Pancreas (tissue), 10 donors: Measurements from ENCODE around the gene RAB25. TPM values are rescaled to one million over a fixed set of nuclear protein-coding genes. Genes with fewer than 3 reads are reported as not detected.

Experiments
- ATAC-seq, 4 donors: fragments of 200-7000 bp; cut with Tn5 transposase; one replicate each; pipeline versions ENCODE4 v1.8.0 to v1.9.1; 2020; ENCODE audit warnings: mild to moderate bottlenecking in 4 of 4, moderate library complexity in 4 of 4
- DNase-seq, 6 donors: peaks; one replicate each; pipeline ENCODE4 v3.0.0-alpha.2; 2020
- FAIRE-seq: peaks from 2 replicates; lab custom pipeline; 2012; peaks lifted over from hg19 to GRCh38; lab: Jason Lieb, UNC
- H3K27ac ChIP-seq, 4 donors: fragments of 200-600 bp; sonication (generic); 1 replicate in 3 of 4; 2 replicates in 1 of 4; pipeline versions ENCODE4 v1.5.0 to v1.8.0; 2020
- H3K27me3 ChIP-seq, 4 donors: fragments of 200-600 bp; one replicate each; pipeline ENCODE4 v1.8.0; 2021
- H3K36me3 ChIP-seq, 3 donors: fragments of 200-600 bp; sonication (generic) in 1 of 3; one replicate each; pipeline versions ENCODE4 v1.5.0 to v1.8.0; 2020 to 2021
- H3K4me1 ChIP-seq, 3 donors: fragments of 200-600 bp; one replicate each; pipeline ENCODE4 v1.8.0; 2021
- H3K4me3 ChIP-seq, 4 donors: fragments of 200-600 bp; sonication (generic) in 2 of 4; one replicate each; pipeline versions ENCODE4 v1.5.0 to v1.8.0; 2020 to 2021
- H3K9me3 ChIP-seq, 4 donors: fragments of 200-600 bp; one replicate each; pipeline ENCODE4 v1.8.0; 2021
- CTCF ChIP-seq, 4 donors: fragments of 200-600 bp; sonication (generic) in 3 of 4; IDR thresholded peaks; one replicate each; pipeline versions ENCODE4 v1.5.0 to v1.8.0; 2021; ENCODE audit warnings: antibody characterized with exemption in 4 of 4
- WGBS, 2 donors: extraction: QIAGEN DNeasy Blood & Tissue Kit; methylation state at CpG; one replicate each; pipeline ENCODE4 v1.1.7; 2013; 5-methylcytosine and 5-hydroxymethylcytosine counted together
- intact Hi-C, 3 donors: fragments of 100-400 bp; cut with DNase I; formaldehyde crosslinking; loops; one replicate each; pipeline versions ENCODE4 v1.11.1 to v1.14.2; 2022
- polyA plus RNA-seq, 2 donors: library from polyadenylated mRNA; stranded (reverse); fragments of 200-250 nt; gene quantifications; one replicate each; pipeline ENCODE4 v1.2.3, GENCODE V29; 2013
- total RNA-seq, 6 donors: library from RNA; stranded (reverse); fragmentation: NEBNext Ultra II Directional in 4 of 6; extraction: Animal tissue kit (Norgen Biotek cat#: 25700) in 4 of 6; gene quantifications; one replicate each; pipeline versions ENCODE4 v1.2.1 to v1.2.4, GENCODE V29; 2021 to 2023
- donor health status: healthy with polysubstance abuse.
- donor health status: DM: no; HTN: no; CAD: no; lungs with moderate emphysema.
- donor health status: DM: no; HTN: no; CAD: no.
- donor health status: control.
- donor health status: control.
- donor health status: Bipolar disorder and iron deficiency.
- donor health status: DM: yes; HTN: yes; CAD: no.
- donor health status: DM: no; HTN: no; CAD: no.
- donor health status: DM: no; HTN: no; CAD: no.
- donor health status: DM: yes; HTN: yes; CAD: no.

Gene RAB25
- total RNA-seq (10 to 100 TPM; 29.0 to 51.1 (median 34.6) TPM), polyA plus RNA-seq (10 to 100 TPM; 56.3 to 81.6 TPM)

- peak; percentile 95 to 98 (median 98) for ATAC-seq
- H3K27ac ChIP-seq, result peak within 1 kb of the TSS; percentile 53 to 76 (median 67)
- WGBS, 2 donors, result 9 to 14% methylated on average over 11 of the region's 11 CpGs
- intact Hi-C loops, result no loop called here
- no peak for FAIRE-seq
- DNase-seq, result peak; percentile 75 to 91 (median 88)
- peaks cover 0 to 6% (median under 1%) of the 10 kb centered on the region in 3 donors for H3K4me1 ChIP-seq
- H3K9me3 ChIP-seq, result no peaks in the 10 kb centered on the region
- TF ChIP-seq CTCF (IDR thresholded peaks at IDR 0.05), result no peak
- H3K36me3 ChIP-seq, result no peaks in the 10 kb centered on the region
- no peaks in the 10 kb centered on the region for H3K27me3 ChIP-seq
- peak within 1 kb of the TSS; percentile 26 to 53 (median 40) for H3K4me3 ChIP-seq
Measured at GRCh38 chr1:156060937-156061636, at the start of gene RAB25. Gene RAB25 (plus strand): TSS chr1:156061160. CDS start chr1:156061401, 241 bp downstream.

GRCh38 chr1:156012051-156012817 lies 48.7 kb upstream of the RAB25 start:
- no peak overlapping the region for H3K4me3 ChIP-seq
- 82 to 94% methylated on average over 4 of the region's 4 CpGs for WGBS, 2 donors
- H3K27me3 ChIP-seq, result no peaks in the 10 kb centered on the region
- peaks cover 2 to 73% (median 37%) of the 10 kb centered on the region in 3 donors for H3K36me3 ChIP-seq
- no peak for TF ChIP-seq CTCF (IDR thresholded peaks at IDR 0.05)
- FAIRE-seq (no peak), DNase-seq (no peak), ATAC-seq (no peak)
- no peak overlapping the region for H3K27ac ChIP-seq
- peaks cover 0 to 6% (median 0%) of the 10 kb centered on the region in 3 donors for H3K4me1 ChIP-seq
- no peaks in the 10 kb centered on the region for H3K9me3 ChIP-seq
- intact Hi-C loops, result no loop called here

GRCh38 chr1:156014829-156015228 lies 46.1 kb upstream of the RAB25 start:
- peaks cover 6 to 13% (median 12%) of the 10 kb centered on the region in 3 donors for H3K4me1 ChIP-seq
- H3K36me3 ChIP-seq, result peaks cover 0 to 85% (median 37%) of the 10 kb centered on the region in 3 donors
- no peak overlapping the region for H3K27ac ChIP-seq
- H3K9me3 ChIP-seq, result no peaks in the 10 kb centered on the region
- 89 to 93% methylated on average over 7 of the region's 7 CpGs for WGBS, 2 donors
- intact Hi-C loops, result no loop called here
- TF ChIP-seq CTCF (IDR thresholded peaks at IDR 0.05), result no peak
- H3K4me3 ChIP-seq, result no peak overlapping the region
- H3K27me3 ChIP-seq, result no peaks in the 10 kb centered on the region
- no peak for DNase-seq
- no peak for FAIRE-seq
- no peak for ATAC-seq

- no peaks in the 10 kb centered on the region for H3K9me3 ChIP-seq
- peak overlapping the region; percentile 45 to 92 (median 82) for H3K4me3 ChIP-seq
- no peak for TF ChIP-seq CTCF (IDR thresholded peaks at IDR 0.05)
- intact Hi-C loops, result no loop called here
- peaks cover 6 to 15% (median 14%) of the 10 kb centered on the region in 3 donors for H3K4me1 ChIP-seq
- peak in 1 of 4 donors; percentile 8 for ATAC-seq
- WGBS, 2 donors, result 8 to 13% methylated on average over 8 of the region's 8 CpGs
- peak overlapping the region in 1 of 4 donors; percentile 76 for H3K27ac ChIP-seq
- H3K36me3 ChIP-seq, result peaks cover 0 to 37% (median 9%) of the 10 kb centered on the region in 3 donors
- FAIRE-seq, result no peak
- H3K27me3 ChIP-seq, result no peaks in the 10 kb centered on the region
- no peak for DNase-seq
Measured at GRCh38 chr1:156019946-156020292, 41.0 kb upstream of the RAB25 start.
